ENCODE results near the gene PTTG1IP.

Gene PTTG1IP

DNA sequence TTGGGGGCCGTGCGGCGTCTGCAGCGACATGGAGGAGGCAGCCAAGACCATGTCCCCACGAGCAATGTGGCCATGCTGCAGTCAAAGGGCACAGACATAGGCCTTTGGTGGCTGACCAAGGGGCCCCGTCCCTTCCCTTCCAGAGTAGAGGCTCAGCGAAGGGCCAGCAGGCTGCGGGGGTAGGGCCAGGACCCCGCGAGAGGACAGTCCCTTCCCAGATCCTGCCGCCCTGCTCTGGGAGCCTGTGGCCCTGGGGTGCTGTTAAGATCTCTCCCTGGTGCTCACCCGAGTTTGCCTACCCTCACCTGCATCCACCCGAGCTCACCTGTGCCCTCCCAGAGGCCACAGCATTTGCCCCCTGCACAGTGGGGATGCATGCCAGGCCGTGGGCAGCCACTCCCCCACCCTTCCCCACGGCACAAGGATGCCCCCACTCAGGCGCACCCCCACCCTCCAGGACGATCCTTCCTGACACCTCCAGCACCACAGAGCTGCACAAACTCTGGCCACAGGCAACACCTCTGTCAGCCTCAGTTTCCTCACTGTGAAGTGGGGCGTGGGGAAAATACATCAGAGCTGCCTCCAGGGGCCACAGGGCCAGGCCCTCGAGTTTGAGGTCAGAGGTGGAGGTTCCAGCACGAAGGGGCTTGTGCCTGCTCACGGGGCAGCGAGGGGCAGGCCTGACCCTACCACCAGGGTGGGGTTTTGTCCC, 31.7 kb upstream of the PTTG1IP start:
- Histone ChIP-seq H3K4me2 (ENCODE audit: low read length) (no peak overlapping the region), H2AFZ (ENCODE audit: low read length) (no peak overlapping the region), H4K20me1 (ENCODE audit: insufficient read depth, low read length) (no peaks in the 10 kb centered on the region), H3K36me3 (ENCODE audit: insufficient read depth, low read length) (no peaks in the 10 kb centered on the region), H3F3A (ENCODE audit: insufficient read depth, low read length) (no peaks in the 10 kb centered on the region), H3K4me1 (ENCODE audit: insufficient read depth, low read length, severe bottlenecking) (no peaks in the 10 kb centered on the region), H3K9me2 (ENCODE audit: low read depth, low read length) (no peaks in the 10 kb centered on the region), H3K79me2 (ENCODE audit: insufficient read depth, low read length) (no peaks in the 10 kb centered on the region), H3K27ac (ENCODE audit: low read depth, low read length, poor library complexity, severe bottlenecking) (no peak overlapping the region), H3K4me3 (ENCODE audit: low read depth, low read length, poor library complexity, severe bottlenecking) (no peak overlapping the region), H3K9me3 (ENCODE audit: low read length) (no peaks in the 10 kb centered on the region), H3K9ac (ENCODE audit: low read length) (no peak overlapping the region), H3K27me3 (ENCODE audit: insufficient read depth, low read length) (peaks cover 4% of the 10 kb centered on the region; the same call in 1 of the 2 replicates)
- TF ChIP-seq EZH2 (IDR thresholded peaks at IDR 0.05; ENCODE audit: borderline replicate concordance, low read length): no peak
- TF ChIP-seq, protein P1, sequence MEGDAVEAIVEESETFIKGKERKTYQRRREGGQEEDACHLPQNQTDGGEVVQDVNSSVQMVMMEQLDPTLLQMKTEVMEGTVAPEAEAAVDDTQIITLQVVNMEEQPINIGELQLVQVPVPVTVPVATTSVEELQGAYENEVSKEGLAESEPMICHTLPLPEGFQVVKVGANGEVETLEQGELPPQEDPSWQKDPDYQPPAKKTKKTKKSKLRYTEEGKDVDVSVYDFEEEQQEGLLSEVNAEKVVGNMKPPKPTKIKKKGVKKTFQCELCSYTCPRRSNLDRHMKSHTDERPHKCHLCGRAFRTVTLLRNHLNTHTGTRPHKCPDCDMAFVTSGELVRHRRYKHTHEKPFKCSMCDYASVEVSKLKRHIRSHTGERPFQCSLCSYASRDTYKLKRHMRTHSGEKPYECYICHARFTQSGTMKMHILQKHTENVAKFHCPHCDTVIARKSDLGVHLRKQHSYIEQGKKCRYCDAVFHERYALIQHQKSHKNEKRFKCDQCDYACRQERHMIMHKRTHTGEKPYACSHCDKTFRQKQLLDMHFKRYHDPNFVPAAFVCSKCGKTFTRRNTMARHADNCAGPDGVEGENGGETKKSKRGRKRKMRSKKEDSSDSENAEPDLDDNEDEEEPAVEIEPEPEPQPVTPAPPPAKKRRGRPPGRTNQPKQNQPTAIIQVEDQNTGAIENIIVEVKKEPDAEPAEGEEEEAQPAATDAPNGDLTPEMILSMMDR (IDR thresholded peaks at IDR 0.05; ENCODE audit: low read length): no peak

DNA sequence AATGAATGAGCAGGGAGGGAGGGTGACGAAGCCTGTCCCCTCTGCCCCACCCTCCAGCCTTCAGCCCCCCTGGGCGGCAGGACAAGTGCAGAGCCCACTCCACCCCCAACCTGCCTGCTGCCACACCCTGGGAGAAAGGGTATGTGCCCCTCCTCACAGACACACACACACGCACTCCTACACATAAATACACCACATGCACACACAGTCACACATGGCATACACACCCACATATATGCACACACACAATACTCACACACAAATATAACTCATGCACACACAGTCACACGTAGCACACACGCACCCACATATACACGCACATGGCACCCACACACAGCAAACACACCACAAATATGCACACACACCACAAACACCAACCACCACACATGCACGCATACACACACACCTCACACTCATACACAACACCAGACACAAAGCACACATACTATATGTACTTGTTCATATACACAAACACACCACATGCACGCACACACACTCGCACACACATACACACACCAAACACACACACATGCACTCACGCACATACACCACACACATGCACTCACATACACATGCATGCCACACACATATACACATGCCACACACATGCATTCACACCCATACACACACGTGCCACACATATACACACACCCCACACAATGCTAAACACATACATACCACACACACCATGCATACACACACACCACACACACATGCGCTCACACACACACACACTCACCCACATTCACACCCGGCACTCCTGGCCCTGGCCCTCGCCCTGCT, 30.8 kb upstream of the PTTG1IP start:
- Histone ChIP-seq H3K4me3 (ENCODE audit: low read depth, low read length, poor library complexity, severe bottlenecking) (no peak overlapping the region), H4K20me1 (ENCODE audit: insufficient read depth, low read length) (no peaks in the 10 kb centered on the region), H3K9ac (ENCODE audit: low read length) (no peak overlapping the region), H3K27me3 (ENCODE audit: insufficient read depth, low read length) (peaks cover 4% of the 10 kb centered on the region; the same call in 1 of the 2 replicates), H3K4me2 (ENCODE audit: low read length) (no peak overlapping the region), H3K27ac (ENCODE audit: low read depth, low read length, poor library complexity, severe bottlenecking) (no peak overlapping the region), H3K9me3 (ENCODE audit: low read length) (no peaks in the 10 kb centered on the region), H3K9me2 (ENCODE audit: low read depth, low read length) (no peaks in the 10 kb centered on the region), H3K36me3 (ENCODE audit: insufficient read depth, low read length) (no peaks in the 10 kb centered on the region), H2AFZ (ENCODE audit: low read length) (no peak overlapping the region), H3F3A (ENCODE audit: insufficient read depth, low read length) (no peaks in the 10 kb centered on the region), H3K4me1 (ENCODE audit: insufficient read depth, low read length, severe bottlenecking) (no peaks in the 10 kb centered on the region), H3K79me2 (ENCODE audit: insufficient read depth, low read length) (no peaks in the 10 kb centered on the region)
- TF ChIP-seq, protein P1 (IDR thresholded peaks at IDR 0.05; ENCODE audit: low read length): no peak
- no peak for TF ChIP-seq EZH2 (IDR thresholded peaks at IDR 0.05; ENCODE audit: borderline replicate concordance, low read length)

DNA sequence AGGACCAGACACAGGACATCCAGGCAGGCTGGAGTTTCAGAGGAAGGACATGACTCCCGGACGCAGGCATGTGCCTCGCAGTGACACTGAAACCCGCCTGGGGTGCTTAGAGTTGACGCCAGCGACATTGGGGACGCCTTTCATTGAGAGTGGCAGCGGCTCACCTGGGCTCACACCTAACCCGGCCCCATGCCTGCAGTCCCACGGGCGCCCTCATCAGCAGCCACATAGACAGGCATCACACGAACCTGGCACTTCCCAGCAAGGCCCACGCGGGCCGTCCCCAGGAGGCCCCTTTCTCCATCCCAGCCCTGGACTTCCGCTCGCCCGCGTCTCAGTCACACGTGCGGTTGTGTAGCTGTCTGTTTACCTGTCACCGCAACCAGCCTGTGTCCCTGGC, 30.2 kb upstream of the PTTG1IP start:
- H2AFZ ChIP-seq (ENCODE audit: low read length): no peak overlapping the region
- no peaks in the 10 kb centered on the region for H3K9me2 ChIP-seq (ENCODE audit: low read depth, low read length)
- no peak overlapping the region for H3K9ac ChIP-seq (ENCODE audit: low read length)
- H3F3A ChIP-seq (ENCODE audit: insufficient read depth, low read length): no peaks in the 10 kb centered on the region
- no peaks in the 10 kb centered on the region for H3K36me3 ChIP-seq (ENCODE audit: insufficient read depth, low read length)
- TF ChIP-seq, protein P1 (IDR thresholded peaks at IDR 0.05; ENCODE audit: low read length): no peak
- no peak for TF ChIP-seq EZH2 (IDR thresholded peaks at IDR 0.05; ENCODE audit: borderline replicate concordance, low read length)
- H3K79me2 ChIP-seq (ENCODE audit: insufficient read depth, low read length): no peaks in the 10 kb centered on the region
- H3K9me3 ChIP-seq (ENCODE audit: low read length): no peaks in the 10 kb centered on the region
- no peak overlapping the region for H3K4me3 ChIP-seq (ENCODE audit: low read depth, low read length, poor library complexity, severe bottlenecking)
- H3K4me1 ChIP-seq (ENCODE audit: insufficient read depth, low read length, severe bottlenecking): no peaks in the 10 kb centered on the region
- no peak overlapping the region for H3K27ac ChIP-seq (ENCODE audit: low read depth, low read length, poor library complexity, severe bottlenecking)
- no peaks in the 10 kb centered on the region for H4K20me1 ChIP-seq (ENCODE audit: insufficient read depth, low read length)
- no peak overlapping the region for H3K4me2 ChIP-seq (ENCODE audit: low read length)
- peaks cover 4% of the 10 kb centered on the region; the same call in 1 of the 2 replicates for H3K27me3 ChIP-seq (ENCODE audit: insufficient read depth, low read length)

All from OCI-LY1 (cell line).